Stimulated activated CD4-positive, alpha-beta T cell treated with anti-CD3 and anti-CD28 coated beads, TNF-alpha, amount 100 ng/mL, for 4 hours (primary cell): ENCODE measurements around the gene DEFB121.
"Not testable (repeated sequence)": the region's sequence is repeated elsewhere in the genome, so short reads cannot be mapped to it uniquely, and the experiment has no call there.

Experiments used
- DNase-seq, 3 experiments: peaks; one replicate each; pipeline ENCODE4 v3.0.0-alpha.2; 2020; ENCODE audit warnings: low read depth in 3 of 3

The DEFB121 gene

GRCh38 chr20:31406115-31406514 lies at the start of gene DEFB121:
Gene DEFB121, minus strand, starts transcription at chr20:31406215. Its CDS starts 63 bp downstream, at chr20:31406152.
- no peak for DNase-seq

GRCh38 chr20:31454361-31454760 lies 48.3 kb upstream of the DEFB121 start:
- DNase-seq: no peak

- no peak for DNase-seq
These were observed 46.6 kb upstream of the DEFB121 start for GRCh38 chr20:31452575-31452974.

- no peak for DNase-seq
These were observed 43.7 kb upstream of the DEFB121 start for GRCh38 chr20:31449511-31450414.

GRCh38 chr20:31446084-31446819 lies 40.2 kb upstream of the DEFB121 start:
- no peak for DNase-seq

- no peak for DNase-seq
These were observed 34.1 kb upstream of the DEFB121 start, which contains the start of gene DEFB123 for GRCh38 chr20:31440012-31440659. Gene DEFB123, plus strand, starts transcription at chr20:31440632. Its CDS starts 67 bp downstream, at chr20:31440699.

- DNase-seq: no peak
These were observed 24.6 kb upstream of the DEFB121 start for GRCh38 chr20:31430568-31431115.

GRCh38 chr20:31427576-31427975 lies 21.6 kb upstream of the DEFB121 start:
- DNase-seq: not testable (repeated sequence)

- DNase-seq: not testable (repeated sequence)
These were observed 21.0 kb upstream of the DEFB121 start for GRCh38 chr20:31426891-31427551.

- no peak for DNase-seq
These were observed 19.8 kb upstream of the DEFB121 start for GRCh38 chr20:31425797-31426196.

- DNase-seq: no peak
These were observed 12.3 kb upstream of the DEFB121 start for GRCh38 chr20:31418307-31418706.

GRCh38 chr20:31415653-31416052 lies 9.6 kb upstream of the DEFB121 start:
- DNase-seq: no peak

GRCh38 chr20:31414381-31414780 lies 8.4 kb upstream of the DEFB121 start:
- no peak for DNase-seq

GRCh38 chr20:31410011-31410410 lies 4.0 kb upstream of the DEFB121 start:
- DNase-seq: no peak

- DNase-seq: no peak
These were observed 2.1 kb downstream of the DEFB121 start for GRCh38 chr20:31403886-31404285.

- DNase-seq: no peak
These were observed 11.1 kb downstream of the DEFB121 start for GRCh38 chr20:31394900-31395299.

GRCh38 chr20:31392836-31393235 lies 13.2 kb downstream of the DEFB121 start:
- DNase-seq: no peak

- DNase-seq: no peak
These were observed 15.5 kb downstream of the DEFB121 start, which contains the start of gene DEFB119 for GRCh38 chr20:31390490-31390889. Gene DEFB119, minus strand, starts transcription at chr20:31390590. Its CDS starts 107 bp downstream, at chr20:31390483.

- DNase-seq: no peak
These were observed 31.7 kb downstream of the DEFB121 start for GRCh38 chr20:31374346-31374745.

- DNase-seq: no peak
These were observed 37.7 kb downstream of the DEFB121 start, which contains the start of gene DEFB118 for GRCh38 chr20:31368301-31368700. Gene DEFB118, plus strand, starts transcription at chr20:31368601. Its CDS starts 50 bp downstream, at chr20:31368651.

- DNase-seq: not testable (repeated sequence)
These were observed 41.7 kb downstream of the DEFB121 start for GRCh38 chr20:31364272-31364671.
